Right atrium auricular region (tissue), 2 donors: ENCODE results near the gene APOL2. TPM values are rescaled to one million over a fixed set of nuclear protein-coding genes. Genes with fewer than 3 reads are reported as not detected.
A peak's percentile ranks its signal among the peaks of the same experiment; 100 is the strongest.

Experiments
- DNase-seq: peaks from one replicate; pipeline ENCODE4 v3.0.0-alpha.2; 2019; ENCODE audit warnings: low spot score
- H3K27ac ChIP-seq, 2 donors: fragments of 200-600 bp; sonication (generic); 1 replicate in 1 of 2; 2 replicates in 1 of 2; pipeline ENCODE4 v1.5.1; 2016 to 2019
- H3K27me3 ChIP-seq, 2 donors: fragments of 200-600 bp; sonication (generic); one replicate each; pipeline versions ENCODE4 v1.5.1 to v1.6.0; 2017 to 2019
- H3K36me3 ChIP-seq: fragments of 200-600 bp; sonication (generic); one replicate; pipeline ENCODE4 v1.5.1; 2016
- H3K4me1 ChIP-seq, 2 donors: fragments of 200-600 bp; sonication (generic); one replicate each; pipeline versions ENCODE4 v1.5.1 to v1.6.0; 2017 to 2019
- H3K4me3 ChIP-seq, 2 donors: fragments of 200-600 bp; sonication (generic); 1 replicate in 1 of 2; 2 replicates in 1 of 2; pipeline ENCODE4 v1.5.1; 2017 to 2019; ENCODE audit warnings: mild to moderate bottlenecking in 1 of 2, moderate library complexity in 1 of 2
- H3K9me3 ChIP-seq, 2 donors: fragments of 200-600 bp; sonication (generic); one replicate each; pipeline ENCODE4 v1.5.1; 2019
- total RNA-seq, 2 donors: library from RNA; depleted of rRNA; stranded (reverse); fragments of >200 nt; gene quantifications; one replicate each; pipeline ENCODE4 v1.1.0, GENCODE V29; 2016
- TF ChIP-seq, protein P1 (sequence below), 2 donors: fragments of 200-600 bp; sonication (generic); IDR thresholded peaks; one replicate each; pipeline ENCODE4 v1.5.1; 2019; ENCODE audit warnings: antibody characterized with exemption in 2 of 2

The APOL2 gene
- total RNA-seq, 2 donors from 2014 or later: 25.4 to 25.7 TPM

DNA sequence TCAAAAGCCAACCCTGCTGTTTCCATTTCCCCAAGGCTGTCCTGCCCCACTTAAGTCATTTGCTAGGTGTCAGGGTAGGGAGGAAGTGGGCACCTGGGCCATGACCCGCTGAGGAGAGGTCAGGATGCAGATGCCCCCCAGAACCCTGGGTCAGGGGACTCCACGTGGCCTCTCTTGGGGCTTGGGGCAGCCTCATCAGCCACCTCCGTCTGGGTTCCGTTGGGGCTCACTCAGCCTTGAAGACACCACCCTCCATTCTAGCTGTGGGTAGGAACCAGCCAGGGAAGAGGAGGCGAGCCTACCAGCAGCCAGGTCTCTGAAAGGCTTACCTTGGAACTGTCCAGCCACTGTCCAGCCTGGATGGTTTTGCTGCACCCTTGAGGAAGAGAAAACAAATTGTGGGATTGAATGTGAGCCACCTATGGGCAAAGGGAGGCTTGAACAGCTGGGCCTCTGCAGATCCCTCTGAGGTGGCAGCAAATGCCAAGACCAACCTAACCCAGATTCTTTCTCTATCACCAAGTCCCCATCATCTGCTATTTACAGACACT is 40.3 kb downstream of the APOL2 start:
- TF ChIP-seq, protein P1, sequence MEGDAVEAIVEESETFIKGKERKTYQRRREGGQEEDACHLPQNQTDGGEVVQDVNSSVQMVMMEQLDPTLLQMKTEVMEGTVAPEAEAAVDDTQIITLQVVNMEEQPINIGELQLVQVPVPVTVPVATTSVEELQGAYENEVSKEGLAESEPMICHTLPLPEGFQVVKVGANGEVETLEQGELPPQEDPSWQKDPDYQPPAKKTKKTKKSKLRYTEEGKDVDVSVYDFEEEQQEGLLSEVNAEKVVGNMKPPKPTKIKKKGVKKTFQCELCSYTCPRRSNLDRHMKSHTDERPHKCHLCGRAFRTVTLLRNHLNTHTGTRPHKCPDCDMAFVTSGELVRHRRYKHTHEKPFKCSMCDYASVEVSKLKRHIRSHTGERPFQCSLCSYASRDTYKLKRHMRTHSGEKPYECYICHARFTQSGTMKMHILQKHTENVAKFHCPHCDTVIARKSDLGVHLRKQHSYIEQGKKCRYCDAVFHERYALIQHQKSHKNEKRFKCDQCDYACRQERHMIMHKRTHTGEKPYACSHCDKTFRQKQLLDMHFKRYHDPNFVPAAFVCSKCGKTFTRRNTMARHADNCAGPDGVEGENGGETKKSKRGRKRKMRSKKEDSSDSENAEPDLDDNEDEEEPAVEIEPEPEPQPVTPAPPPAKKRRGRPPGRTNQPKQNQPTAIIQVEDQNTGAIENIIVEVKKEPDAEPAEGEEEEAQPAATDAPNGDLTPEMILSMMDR (IDR thresholded peaks at IDR 0.05): no peak
- Histone ChIP-seq H3K36me3 (no peaks in the 10 kb centered on the region), H3K27ac (no peak overlapping the region), H3K4me3 (no peak overlapping the region), H3K4me1 (peaks cover 0 to 42% of the 10 kb centered on the region in 2 donors), H3K27me3 (no peaks in the 10 kb centered on the region), H3K9me3 (no peaks in the 10 kb centered on the region)
- DNase-seq: no peak

DNA sequence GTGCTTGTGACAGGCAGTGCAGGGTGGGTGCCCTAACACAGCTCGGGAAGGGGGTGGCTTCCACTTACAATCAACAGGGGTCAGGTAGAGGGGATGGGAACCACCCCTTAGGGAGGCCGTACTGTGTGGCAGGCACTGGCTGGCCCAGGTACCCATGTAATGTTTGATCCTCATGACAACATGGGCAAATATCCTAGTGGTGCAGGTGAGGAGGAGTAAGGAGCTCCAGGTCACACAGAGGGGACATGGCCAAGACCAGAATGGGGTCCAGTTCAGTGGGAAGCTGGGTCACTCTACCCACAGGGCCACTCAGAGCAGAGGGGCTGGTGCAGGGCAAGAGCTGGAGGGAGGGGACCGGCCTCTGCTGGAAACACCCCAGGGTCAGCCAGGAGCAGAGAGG is 40.8 kb downstream of the APOL2 start:
- Histone ChIP-seq H3K4me3 (no peak overlapping the region), H3K4me1 (peaks cover 0 to 42% of the 10 kb centered on the region in 2 donors), H3K9me3 (no peaks in the 10 kb centered on the region), H3K36me3 (no peaks in the 10 kb centered on the region), H3K27me3 (no peaks in the 10 kb centered on the region), H3K27ac (no peak overlapping the region)
- no peak for DNase-seq
- TF ChIP-seq, protein P1 (IDR thresholded peaks at IDR 0.05): no peak

DNA sequence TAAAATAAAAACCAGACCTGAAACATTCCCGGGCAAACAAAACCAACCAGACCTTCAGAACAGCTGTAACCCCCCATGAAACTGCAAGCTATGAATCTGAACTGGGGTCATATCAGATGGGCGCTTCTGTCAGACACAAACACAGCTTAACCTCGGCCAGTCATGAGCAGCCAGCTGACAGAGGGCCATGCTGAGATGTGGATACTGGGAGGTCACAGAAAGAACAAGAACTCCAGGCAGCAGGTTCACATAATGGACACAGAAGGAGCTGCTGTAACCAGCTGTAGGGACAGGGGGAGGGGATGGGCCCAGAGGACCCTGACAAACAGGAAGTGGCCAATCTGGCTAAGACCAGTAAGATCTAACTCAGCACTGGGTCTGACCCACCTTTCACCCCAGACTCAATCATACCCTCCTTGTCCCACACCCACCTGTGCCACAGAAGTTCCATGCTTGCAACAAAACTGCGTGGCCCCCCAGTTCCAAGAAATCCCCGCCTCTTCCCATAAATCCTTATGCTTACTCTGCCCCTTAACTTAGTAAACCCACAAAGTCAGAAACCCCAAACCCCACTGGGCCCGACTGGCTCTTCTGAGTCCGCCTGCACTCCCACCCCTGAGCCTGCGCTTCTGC is 41.7 kb downstream of the APOL2 start:
- Histone ChIP-seq H3K27me3 (no peaks in the 10 kb centered on the region), H3K36me3 (no peaks in the 10 kb centered on the region), H3K27ac (peak overlapping the region; percentile 21 to 39), H3K4me1 (peaks cover 0 to 42% of the 10 kb centered on the region in 2 donors), H3K9me3 (no peaks in the 10 kb centered on the region), H3K4me3 (no peak overlapping the region)
- no peak for DNase-seq
- TF ChIP-seq, protein P1 (IDR thresholded peaks at IDR 0.05): no peak

DNA sequence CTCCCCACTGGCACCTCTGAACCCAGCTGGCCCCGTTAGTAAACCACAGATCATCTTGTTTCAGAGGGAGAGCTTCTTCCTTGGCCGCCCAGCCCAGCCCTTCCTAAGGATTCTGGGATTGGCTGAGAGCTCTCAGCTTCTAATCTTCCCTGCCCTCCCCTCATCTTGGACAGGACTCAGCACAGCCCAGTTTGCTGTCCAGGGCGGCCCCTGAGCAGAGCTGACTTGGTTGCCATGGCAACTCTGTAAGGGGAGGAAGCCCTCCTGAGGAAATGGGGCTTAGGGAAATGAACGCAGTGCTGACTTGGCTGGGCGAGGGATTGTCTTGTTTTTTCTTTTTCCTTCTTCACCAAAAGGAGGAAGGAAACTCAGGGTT is 42.3 kb downstream of the APOL2 start:
- Histone ChIP-seq H3K9me3 (no peaks in the 10 kb centered on the region), H3K4me1 (peaks cover 0 to 39% of the 10 kb centered on the region in 2 donors), H3K36me3 (no peaks in the 10 kb centered on the region), H3K4me3 (no peak overlapping the region), H3K27me3 (no peaks in the 10 kb centered on the region), H3K27ac (peak overlapping the region; percentile 21 to 39)
- TF ChIP-seq, protein P1 (IDR thresholded peaks at IDR 0.05): no peak
- DNase-seq: peak; percentile 74

DNA sequence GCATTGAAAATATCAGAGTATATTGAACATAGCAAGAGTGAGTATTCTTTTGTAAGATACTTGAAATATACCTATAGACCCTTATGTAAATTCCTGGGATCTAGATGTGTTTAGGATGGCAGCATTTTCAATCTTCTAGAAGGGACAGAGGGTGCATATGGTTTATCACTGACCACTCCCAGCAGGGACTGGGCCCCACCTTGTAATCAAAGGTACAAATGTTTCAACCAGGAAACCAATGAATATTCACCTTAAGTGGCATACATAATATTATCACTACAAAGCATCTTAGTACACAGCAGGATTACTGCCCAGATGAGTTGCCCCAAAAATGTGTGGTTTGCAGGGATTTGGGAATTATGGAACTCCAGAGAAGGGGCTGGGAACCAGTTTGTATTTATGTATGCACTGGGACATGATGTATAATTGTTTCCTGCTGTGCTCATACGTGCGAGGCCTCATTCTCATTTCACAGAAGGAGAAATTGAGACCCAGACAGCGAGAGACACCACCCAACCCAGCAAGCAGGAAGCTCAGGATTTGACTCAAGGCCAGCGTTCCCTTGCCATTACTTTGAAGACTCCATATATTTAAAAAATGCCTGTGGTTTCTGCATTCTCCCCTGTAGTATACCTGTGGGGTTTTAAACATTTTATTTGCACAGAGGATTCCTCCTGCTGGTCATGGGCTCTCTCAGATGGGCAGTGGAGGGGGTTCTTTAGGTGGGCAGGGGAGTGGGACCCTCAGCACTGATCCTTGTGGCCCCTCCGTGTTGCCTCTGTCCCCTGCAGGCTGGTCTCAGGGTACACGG is 42.9 kb downstream of the APOL2 start:
- Histone ChIP-seq H3K9me3 (no peaks in the 10 kb centered on the region), H3K36me3 (no peaks in the 10 kb centered on the region), H3K4me3 (no peak overlapping the region), H3K27me3 (no peaks in the 10 kb centered on the region), H3K4me1 (peaks cover 0 to 33% of the 10 kb centered on the region in 2 donors), H3K27ac (peak overlapping the region in 1 of 2 donors; percentile 39)
- no peak for DNase-seq
- TF ChIP-seq, protein P1 (IDR thresholded peaks at IDR 0.05): no peak
